HL-60 (cell line): ENCODE data around the gene PSMG1.

Experiments
- CTCF ChIP-seq: IDR thresholded peaks from one replicate; pipeline ENCODE4 v1.5.1; 2011; ENCODE audit warnings: low read length, control low read depth, inconsistent platforms; ENCODE audit not compliant: insufficient read depth
- GABPA ChIP-seq: IDR thresholded peaks from 2 replicates; pipeline ENCODE4 v1.6.1; 2012; ENCODE audit warnings: low read depth
- POLR2AphosphoS5 ChIP-seq: IDR thresholded peaks from 2 replicates; pipeline ENCODE4 v1.6.1; 2012; ENCODE audit warnings: low read depth
- REST ChIP-seq: IDR thresholded peaks from 2 replicates; pipeline ENCODE4 v1.6.1; 2012; ENCODE audit warnings: low read depth; ENCODE audit not compliant: insufficient replicate concordance
- SPI1 ChIP-seq: IDR thresholded peaks from 2 replicates; pipeline ENCODE4 v1.6.1; 2012; ENCODE audit warnings: low read depth, mild to moderate bottlenecking, borderline replicate concordance

- TF ChIP-seq GABPA (no peak), CTCF (peak; percentile 0), POLR2AphosphoS5 (no peak), REST (no peak), SPI1 (no peak)
Measured at GRCh38 chr21:39153373-39153772, 29.9 kb downstream of the PSMG1 start.
